GF-D8 (cell line): ENCODE data around the gene INHBA.

ENCODE experiments used
- DNase-seq: peaks from one replicate; lab custom pipeline; 2025; lab: John Stamatoyannopoulos, UW

Gene INHBA

DNA sequence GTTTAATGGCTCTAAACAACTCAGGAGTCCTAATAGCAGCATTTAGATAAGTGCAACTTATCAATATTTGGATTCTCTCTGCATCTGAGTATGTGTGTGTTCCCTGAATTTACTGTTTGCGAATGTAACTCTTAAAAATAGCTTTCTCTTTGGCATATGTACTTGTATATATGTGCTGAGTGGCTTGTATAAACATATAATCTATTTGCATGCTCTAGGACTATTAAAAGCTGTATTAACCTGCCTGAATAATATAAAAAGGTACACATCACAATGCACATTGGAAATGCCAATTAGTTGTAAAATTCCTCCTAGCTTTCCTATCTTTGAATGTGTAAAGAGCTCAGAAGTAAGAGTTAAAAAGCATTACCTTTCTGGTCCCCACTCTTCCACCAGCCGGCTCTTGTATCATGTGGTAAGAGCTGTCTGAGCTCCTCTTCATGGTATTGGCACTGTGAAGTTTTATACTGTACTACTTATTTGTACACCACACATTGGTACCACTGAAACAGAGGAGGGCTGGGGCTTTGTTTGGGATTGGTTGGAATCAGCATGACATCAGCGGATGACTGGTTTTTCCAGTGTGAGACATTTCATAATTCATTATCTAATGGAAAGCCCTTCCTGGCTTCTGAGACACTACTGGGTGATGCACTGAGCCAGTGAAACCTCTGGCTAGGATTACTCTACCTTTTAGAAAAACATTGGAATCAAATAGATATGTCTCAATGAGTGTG, at the start of gene INHBA:
TSS of gene INHBA (minus strand) at position 456 of the 737 bp plus-strand sequence. CDS start 2,716 bp downstream, outside the sequence.
- DNase-seq, result no peak

- no peak for DNase-seq
These were observed 49.7 kb upstream of the INHBA start for GRCh38 chr7:41752615-41753014.

DNA sequence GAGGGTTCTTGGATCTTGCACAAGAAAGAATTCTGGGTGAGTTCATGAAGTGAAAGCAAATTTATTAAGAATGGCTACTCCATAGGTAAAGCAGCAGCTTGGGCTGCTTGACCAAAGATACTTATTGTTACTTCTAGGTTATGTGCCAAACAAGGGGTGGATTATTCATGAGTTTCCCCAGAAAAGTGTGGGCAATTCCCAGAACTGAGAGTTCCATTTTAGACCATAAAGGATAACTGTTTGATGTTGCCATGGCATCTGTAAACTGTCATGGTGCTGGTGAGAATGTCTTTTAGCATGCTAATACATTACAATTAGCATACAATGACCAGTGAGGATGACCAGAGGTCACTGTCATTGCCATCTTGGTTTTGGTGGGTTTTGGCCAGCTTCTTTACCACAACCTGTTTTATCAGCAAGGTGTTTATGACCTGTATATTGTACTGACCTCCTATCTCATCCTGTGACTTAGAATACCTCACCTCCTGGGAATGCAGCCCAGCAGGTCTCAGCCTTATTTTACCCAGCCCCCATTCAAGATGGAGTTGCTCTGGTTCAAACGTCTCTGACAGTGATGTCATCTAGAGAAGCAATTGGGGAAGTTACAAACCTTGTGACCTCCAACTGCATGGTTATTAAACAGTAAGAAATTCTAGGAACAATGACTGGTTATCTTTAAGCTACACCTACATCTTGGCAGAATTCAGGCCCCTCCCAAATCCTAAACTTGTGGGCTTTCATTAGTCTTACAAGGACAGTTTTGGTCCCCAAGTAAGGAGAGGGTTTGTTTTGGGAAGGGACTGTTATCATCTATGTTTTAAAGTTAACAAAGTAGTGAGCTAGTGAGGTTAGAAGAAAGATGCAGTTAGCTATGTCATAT, 48.0 kb upstream of the INHBA start:
- no peak for DNase-seq

- no peak for DNase-seq
These were observed 45.1 kb upstream of the INHBA start for GRCh38 chr7:41747961-41748360.

DNA sequence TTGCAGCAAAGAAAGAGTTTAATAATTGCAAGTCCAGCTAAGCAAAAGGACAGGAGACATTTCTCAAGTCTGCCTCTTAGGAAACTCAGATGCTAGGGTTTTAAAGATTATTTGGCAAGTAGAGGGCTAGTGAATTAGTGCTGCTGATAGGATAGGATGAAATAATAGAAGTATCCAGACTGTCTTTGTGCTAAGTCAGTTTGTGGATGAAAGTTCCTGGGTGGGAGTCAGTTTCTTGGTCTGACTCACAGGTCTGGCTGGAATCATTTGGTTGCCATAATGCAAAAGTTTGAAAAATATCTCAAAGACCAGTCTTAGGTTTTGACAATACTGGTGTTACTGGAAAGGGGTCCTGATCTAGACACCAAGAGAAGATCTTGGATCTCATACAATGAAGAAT, 42.6 kb upstream of the INHBA start:
- no peak for DNase-seq

- no peak for DNase-seq
These were observed 41.3 kb upstream of the INHBA start for GRCh38 chr7:41744161-41744560.

DNA sequence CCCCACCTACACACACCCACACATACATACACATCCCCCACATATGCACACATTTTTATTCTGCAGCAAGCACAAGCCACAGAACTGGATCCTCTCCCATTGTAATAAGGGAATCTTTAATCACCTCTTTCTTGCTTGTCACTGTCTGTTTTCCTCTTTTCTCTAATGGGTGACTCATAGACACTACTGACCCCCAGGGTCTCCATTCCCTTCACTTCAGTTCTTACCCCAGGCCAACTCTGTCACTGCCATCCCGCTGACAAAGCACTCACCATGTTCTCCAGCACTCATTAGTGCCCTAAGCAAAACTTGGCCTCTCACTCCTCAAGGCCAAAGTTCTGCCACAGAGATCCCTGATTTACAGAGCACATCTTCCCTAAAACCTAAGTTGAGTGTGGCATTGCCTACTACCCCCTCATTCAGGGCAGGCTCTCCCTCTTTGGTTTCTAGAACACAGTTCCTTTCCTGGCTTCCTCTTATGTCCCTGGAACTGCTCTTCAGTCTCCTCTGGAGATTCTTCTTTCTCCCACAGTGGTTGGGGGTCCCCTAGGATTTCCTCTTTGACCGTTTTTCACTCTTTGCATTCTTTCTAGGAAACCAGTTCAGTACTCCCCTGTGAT, 39.6 kb upstream of the INHBA start:
- no peak for DNase-seq

- DNase-seq, result no peak
These were observed 35.9 kb upstream of the INHBA start for GRCh38 chr7:41738806-41739205.

DNA sequence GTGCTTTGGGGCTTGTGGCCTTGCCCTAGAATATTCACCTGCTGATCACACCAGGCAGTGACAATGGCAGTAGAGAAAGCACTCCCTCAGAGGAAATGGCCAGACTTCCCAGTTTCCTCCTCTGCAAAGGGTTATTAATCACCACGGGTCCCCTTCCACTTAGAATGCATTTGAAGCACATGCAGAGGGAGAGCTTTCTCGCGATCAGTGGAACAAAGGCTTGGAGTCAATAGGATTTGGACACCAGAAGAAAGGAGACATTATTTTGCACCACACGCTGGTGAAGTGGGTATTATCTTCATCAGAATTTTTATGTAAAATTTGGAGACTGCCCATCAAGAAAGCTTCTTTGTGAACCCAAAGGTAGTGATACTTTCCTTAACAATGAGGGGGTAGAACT, 35.4 kb upstream of the INHBA start:
- DNase-seq, result no peak

GRCh38 chr7:41735206-41735605, 32.3 kb upstream of the INHBA start:
- DNase-seq, result no peak

DNA sequence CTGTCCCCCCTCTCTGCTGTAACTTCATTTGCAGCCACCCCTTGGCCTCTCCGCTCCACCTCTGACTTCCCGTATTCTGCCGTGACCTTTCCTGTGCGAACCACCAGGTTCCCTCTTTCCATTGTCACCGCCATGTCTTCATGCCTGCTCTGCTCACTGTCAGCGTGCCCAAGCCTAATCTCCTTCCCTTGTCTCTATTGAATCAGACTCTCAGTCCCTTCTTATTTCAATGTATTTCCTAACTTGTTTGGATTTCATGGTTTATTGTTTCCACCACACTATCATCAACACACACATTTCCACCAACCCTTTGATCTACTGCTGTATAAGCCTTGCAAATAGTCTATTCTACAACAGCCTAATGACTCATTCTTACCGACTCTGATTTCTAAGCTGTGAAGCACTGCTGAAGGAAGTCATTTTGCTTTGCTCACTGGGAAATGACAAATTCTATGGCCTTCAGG, 30.0 kb upstream of the INHBA start:
- DNase-seq, result no peak

DNA sequence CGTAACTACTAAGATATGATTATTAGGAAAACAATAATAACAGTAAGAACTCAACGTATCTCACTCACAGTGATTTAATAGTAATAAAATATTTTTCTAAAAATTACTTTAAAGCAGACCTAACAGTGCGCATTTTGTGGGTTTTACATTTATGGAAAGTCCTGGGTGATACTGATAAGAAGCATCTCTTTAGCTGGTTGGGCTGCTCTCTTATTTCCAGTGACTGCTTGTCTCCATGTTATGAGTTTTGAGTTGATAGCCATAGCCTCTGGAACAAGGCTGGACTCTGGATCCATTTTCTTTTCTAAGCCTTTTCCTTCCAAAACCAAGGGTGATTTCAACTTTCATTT, 29.5 kb upstream of the INHBA start:
- no peak for DNase-seq

GRCh38 chr7:41731493-41732435, 28.9 kb upstream of the INHBA start:
- no peak for DNase-seq

GRCh38 chr7:41730668-41731067, 27.8 kb upstream of the INHBA start:
- DNase-seq, result no peak

DNA sequence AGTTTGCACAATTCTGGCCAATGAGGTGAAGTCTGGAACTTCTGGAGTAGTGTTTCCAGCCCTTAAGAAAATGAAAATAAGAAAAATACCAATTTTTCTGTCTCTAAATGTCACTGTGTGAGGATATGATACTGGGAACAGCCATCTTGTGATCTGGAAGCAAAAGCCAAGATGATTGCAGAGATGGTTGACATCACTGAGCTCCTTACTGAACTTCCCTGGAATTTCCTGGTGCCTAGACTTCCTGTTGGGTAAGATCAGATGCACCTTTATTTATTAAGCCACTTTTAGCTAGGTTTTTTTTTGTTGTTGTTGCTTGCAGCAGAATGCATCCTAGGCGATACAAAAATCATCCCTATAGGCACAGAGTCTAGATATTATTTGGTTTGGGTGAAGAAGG, 27.3 kb upstream of the INHBA start:
- DNase-seq, result no peak

GRCh38 chr7:41729059-41729458, 26.2 kb upstream of the INHBA start:
- no peak for DNase-seq

GRCh38 chr7:41725013-41725412, 22.1 kb upstream of the INHBA start:
- no peak for DNase-seq

- no peak for DNase-seq
These were observed 18.0 kb upstream of the INHBA start for GRCh38 chr7:41720886-41721285.

DNA sequence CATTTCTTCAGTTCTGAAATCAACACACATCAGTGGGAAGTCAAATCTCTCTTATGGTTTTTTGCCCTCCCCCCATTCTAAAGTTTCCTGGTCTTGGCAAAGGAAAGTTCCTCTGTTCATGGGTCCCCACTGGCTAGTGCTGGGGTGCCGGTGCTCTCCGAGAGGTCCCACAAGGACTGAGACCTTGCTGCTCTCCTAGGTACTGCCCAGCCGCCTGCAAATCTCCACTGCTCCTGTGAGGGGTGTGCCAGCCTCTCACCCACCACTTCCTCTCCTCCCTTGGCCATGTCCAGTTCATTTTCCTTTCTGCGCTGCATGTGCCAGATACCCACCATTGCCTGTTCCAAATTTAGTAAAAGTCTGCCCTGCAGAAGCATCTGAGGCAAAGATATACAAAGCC, 17.2 kb upstream of the INHBA start:
- DNase-seq, result no peak

GRCh38 chr7:41716691-41717090, 13.8 kb upstream of the INHBA start:
- no peak for DNase-seq

DNA sequence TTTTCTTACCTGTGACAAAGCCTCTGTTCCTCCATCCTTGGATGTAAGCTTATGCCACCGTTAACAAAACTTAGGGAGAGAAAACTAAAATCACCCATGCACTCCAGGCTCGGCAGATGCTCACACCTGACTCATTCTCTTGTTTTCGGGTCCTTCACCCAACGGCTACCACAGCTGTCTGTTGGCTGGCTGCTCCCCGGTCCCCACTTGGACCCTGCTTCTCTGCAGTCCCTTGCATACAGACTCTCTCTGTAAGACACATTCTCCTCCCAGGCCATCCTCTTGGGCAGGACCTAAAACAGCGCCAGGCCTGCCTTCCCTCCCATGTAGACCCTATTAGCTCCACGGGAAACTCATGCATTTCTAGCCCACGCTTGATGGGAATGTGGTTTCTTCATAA, 12.1 kb upstream of the INHBA start:
- DNase-seq, result no peak
